NT2/D1 (cell line): ENCODE measurements around the gene HOXD10.

Experiments
- DNase-seq: peaks from one replicate; pipeline ENCODE4 v3.0.0-alpha.2; 2011; ENCODE audit warnings: low read depth, low spot score
- H3K27me3 ChIP-seq: 2 replicates; pipeline ENCODE4 v1.6.0; 2011; ENCODE audit warnings: mild to moderate bottlenecking; ENCODE audit not compliant: insufficient read length, insufficient read depth
- H3K36me3 ChIP-seq: 2 replicates; pipeline ENCODE4 v1.6.1; 2011; ENCODE audit warnings: mild to moderate bottlenecking, low read length, mixed read lengths; ENCODE audit not compliant: insufficient read depth, insufficient read length
- H3K4me1 ChIP-seq: 2 replicates; pipeline ENCODE4 v1.5.1; 2011; ENCODE audit not compliant: insufficient read depth, insufficient read length
- H3K4me3 ChIP-seq: 2 replicates; pipeline ENCODE4 v1.5.1; 2011; ENCODE audit warnings: low read depth; ENCODE audit not compliant: insufficient read length
- H3K9ac ChIP-seq: 2 replicates; pipeline ENCODE4 v1.6.0; 2011; ENCODE audit warnings: low read depth; ENCODE audit not compliant: insufficient read length
- H3K9me3 ChIP-seq: 2 replicates; pipeline ENCODE4 v1.5.1; 2011; ENCODE audit warnings: mild to moderate bottlenecking, low read length; ENCODE audit not compliant: insufficient read depth
- SUZ12 ChIP-seq: IDR thresholded peaks from 2 replicates; pipeline ENCODE4 v1.6.1; 2011; ENCODE audit not compliant: insufficient read length, insufficient read depth; ENCODE audit errors: extremely low read depth
- YY1 ChIP-seq: IDR thresholded peaks from 2 replicates; pipeline ENCODE4 v1.6.1; 2011; ENCODE audit not compliant: insufficient read length, insufficient read depth
- ZNF274 ChIP-seq: IDR thresholded peaks from 2 replicates; pipeline ENCODE4 v1.6.1; 2011; ENCODE audit warnings: mild to moderate bottlenecking, low read depth, low read length

Gene HOXD10

DNA sequence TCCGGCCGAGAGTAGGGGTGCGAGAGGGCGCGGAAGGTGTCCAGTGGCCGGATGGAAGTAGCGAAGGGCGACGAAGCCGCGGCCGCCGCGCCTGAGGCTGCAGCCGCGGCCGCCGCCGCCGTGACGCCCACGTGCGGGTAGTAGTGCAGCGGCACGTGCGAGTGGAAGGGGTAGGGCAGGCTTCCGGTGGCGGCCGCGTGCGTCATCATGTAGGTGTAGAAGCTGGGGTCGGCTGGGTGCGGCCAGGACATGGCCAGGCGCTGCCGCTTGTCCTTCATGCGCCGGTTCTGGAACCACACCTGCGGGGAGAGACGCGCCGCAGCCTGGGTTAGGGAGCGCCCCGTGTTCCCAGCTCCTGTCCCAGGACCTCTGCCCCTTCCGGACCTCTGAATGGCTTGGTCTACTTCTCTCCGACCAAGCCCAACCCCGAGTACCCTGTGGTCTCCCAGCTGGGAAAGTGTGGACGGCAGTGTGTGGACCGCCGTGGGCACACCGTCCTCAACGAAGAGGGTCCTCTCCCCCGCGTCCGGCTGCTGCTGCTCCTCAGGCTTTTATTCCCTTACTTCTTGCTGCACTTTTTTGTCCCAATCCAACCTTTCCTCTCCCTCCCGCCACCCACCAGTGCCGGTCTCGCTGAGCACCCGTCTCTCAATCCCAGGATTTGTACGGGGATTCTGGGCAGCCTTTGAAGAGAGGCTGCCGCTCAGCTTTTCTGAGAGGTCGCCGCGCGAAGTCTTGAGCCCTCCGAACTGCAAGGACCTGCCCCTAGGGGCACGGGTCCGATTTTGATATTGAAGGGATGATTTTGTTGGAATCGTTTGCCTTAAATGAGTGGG lies 35.8 kb upstream of the HOXD10 start:
- peak overlapping the region; percentile 25 for H3K4me3 ChIP-seq
- H3K36me3 ChIP-seq: no peaks in the 10 kb centered on the region
- TF ChIP-seq ZNF274: no peak
- no peak for TF ChIP-seq YY1
- no peak for TF ChIP-seq SUZ12
- peaks cover 39% of the 10 kb centered on the region for H3K9me3 ChIP-seq
- no peak for DNase-seq
- no peak overlapping the region for H3K9ac ChIP-seq
- H3K27me3 ChIP-seq: peaks cover 55% of the 10 kb centered on the region
- no peaks in the 10 kb centered on the region for H3K4me1 ChIP-seq

DNA sequence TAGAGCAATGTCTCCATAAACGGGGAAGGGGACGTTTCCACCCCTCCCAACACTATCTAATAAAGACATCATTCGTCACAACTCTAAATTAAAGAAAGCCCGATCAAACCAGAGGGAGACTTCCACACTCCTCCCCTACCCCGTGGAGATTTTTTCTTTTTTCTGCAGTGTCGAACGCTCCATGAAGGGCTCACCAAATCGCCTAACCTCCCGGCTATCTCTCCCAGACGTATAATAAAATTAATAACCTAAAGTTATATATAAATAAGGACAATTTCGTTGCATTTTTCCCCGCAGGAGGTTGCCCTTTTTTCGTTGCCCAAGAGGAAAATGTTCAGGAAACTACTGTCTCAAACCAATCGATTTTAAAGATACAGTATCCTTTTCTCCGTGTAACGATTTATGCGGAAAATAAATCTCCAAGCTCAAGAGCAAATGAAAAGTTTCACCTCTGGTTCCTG lies 35.2 kb upstream of the HOXD10 start:
- Histone ChIP-seq H3K4me3 (no peak overlapping the region), H3K9me3 (peaks cover 39% of the 10 kb centered on the region), H3K9ac (no peak overlapping the region), H3K4me1 (no peaks in the 10 kb centered on the region), H3K27me3 (peaks cover 61% of the 10 kb centered on the region), H3K36me3 (no peaks in the 10 kb centered on the region)
- DNase-seq: no peak
- no peak for TF ChIP-seq SUZ12
- TF ChIP-seq ZNF274: no peak
- TF ChIP-seq YY1: no peak

DNA sequence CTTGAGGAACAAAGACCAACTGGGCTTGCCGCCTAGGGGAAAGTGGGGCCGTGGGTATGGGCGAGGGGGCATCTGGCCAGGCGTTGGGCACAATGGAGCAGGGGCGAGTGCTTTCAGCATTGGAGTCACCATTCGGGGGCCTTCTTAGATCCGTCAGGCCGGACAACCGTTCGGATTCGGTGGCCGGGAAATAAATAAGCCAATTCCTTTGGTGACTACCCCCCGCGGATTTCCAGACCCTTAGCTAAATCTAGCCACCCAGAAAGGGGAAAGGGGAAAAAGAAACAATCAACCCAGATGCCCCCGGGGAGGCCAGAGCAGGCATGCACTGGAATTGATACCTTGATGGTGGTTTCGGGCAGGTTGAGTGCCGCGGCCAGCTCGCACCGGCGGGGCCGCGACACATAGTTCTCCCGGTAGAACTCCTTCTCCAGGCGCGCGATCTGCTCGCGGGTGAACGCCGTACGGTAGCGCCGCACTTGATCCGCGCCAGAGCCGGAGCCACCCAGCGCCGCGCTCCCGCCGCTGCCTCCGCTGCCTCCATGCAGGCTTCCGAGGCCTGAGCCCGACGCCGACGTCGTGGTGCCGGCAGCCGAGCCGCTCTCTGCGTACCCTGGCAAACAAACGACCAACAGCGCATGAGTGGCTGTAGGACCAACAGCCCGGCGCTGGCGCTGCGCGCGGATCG lies 34.6 kb upstream of the HOXD10 start:
- Histone ChIP-seq H3K9me3 (peaks cover 39% of the 10 kb centered on the region), H3K27me3 (peaks cover 67% of the 10 kb centered on the region), H3K4me1 (no peaks in the 10 kb centered on the region), H3K4me3 (no peak overlapping the region), H3K9ac (no peak overlapping the region), H3K36me3 (no peaks in the 10 kb centered on the region)
- DNase-seq: no peak
- TF ChIP-seq SUZ12 (no peak), YY1 (no peak), ZNF274 (no peak)

DNA sequence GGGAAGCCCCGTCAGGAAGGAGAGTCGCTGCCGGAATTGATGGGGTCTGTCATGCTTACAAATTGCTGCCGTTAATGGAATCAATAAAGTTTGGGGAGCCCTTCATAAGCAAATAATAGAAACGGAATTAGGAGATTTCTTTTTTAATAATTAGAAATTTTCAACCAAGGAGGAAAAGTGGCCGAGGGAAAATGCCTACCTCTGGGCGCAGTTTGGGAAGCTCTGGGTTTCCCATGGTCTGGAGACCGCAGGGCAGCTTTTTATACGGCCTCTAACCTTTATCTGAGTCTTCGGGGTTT lies 34.1 kb upstream of the HOXD10 start:
- no peak for DNase-seq
- H3K4me3 ChIP-seq: no peak overlapping the region
- TF ChIP-seq SUZ12: no peak
- TF ChIP-seq ZNF274: no peak
- TF ChIP-seq YY1: no peak
- H3K4me1 ChIP-seq: no peaks in the 10 kb centered on the region
- peaks cover 39% of the 10 kb centered on the region for H3K9me3 ChIP-seq
- H3K27me3 ChIP-seq: peaks cover 72% of the 10 kb centered on the region
- no peaks in the 10 kb centered on the region for H3K36me3 ChIP-seq
- H3K9ac ChIP-seq: no peak overlapping the region

DNA sequence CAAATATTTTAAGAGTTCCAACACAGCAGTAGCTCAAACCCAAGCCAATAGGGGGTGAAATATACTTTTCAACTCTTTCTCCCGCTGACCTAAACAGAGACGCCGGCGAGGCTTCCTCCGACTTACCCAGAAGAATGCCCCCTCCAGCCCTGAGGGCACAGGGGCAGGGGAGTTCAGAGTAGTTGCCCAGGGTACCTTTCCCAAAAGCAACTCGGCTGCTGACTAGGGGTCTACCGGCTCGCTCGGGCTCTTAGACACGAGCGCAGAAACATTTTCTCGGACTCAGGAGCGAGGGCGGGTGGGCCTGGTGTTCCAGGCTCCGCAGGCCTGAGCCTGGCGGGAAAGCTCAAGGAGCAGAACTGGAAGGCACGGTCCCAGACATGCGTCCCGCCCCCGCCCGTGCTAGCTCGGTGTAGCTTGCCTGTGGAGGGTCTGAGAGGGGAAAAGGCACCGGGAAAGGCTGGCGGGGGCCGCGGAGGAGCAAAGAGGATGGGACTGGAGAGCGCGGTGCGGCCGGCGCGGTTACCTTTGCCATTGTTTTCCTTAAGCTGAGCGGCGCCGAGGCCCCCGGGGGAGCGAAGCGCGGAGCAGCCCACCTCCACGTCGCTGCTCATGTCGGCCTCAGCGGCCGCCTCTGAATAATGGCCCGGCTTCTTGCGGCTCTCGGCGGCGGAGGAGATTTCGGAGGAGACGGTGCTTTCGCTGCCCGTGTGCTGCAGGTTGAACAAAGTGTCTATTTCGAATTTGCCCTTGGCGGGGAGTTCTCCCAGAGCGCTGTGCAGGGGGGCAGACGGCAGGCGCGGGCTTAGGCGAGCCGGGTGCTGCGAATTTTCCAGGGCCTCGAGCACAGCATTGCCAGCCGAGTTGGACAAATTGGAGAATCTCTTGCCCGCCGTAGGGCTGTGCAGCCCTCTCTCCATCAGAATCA lies 33.5 kb upstream of the HOXD10 start:
- TF ChIP-seq SUZ12 (peak; percentile 34), YY1 (no peak)
- no peaks in the 10 kb centered on the region for H3K4me1 ChIP-seq
- DNase-seq: no peak
- H3K9ac ChIP-seq: peak overlapping the region; percentile 2
- no peak overlapping the region for H3K4me3 ChIP-seq
- H3K27me3 ChIP-seq: peaks cover 78% of the 10 kb centered on the region
- no peaks in the 10 kb centered on the region for H3K36me3 ChIP-seq
- peaks cover 38% of the 10 kb centered on the region for H3K9me3 ChIP-seq

DNA sequence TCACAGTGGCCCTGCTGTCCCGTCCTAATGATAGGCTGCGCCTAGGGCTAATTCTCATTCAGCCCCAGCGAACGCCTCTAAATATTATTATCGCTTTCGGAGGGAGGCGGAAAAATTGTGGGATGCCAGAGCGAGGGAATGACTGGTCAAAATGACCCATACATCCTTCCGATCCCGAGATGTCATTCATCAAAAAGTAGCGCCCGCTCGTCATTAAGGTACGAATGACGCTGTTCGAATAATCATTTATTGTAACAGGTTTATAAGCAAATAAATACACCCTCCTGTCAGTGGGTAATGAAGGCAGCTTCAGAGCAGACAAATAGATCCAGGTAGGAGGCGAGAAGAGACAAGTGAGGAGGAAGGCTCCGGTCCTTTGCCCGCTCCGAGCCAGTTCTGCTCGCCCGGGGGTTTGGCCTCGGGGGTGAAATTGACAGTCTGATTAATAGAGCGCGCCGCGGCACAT lies 32.7 kb upstream of the HOXD10 start, which contains the start of gene EVX2:
Gene EVX2, minus strand, starts transcription at position 167 of the 466 bp plus-strand sequence. CDS start 186 bp downstream, outside the sequence.
- no peak for DNase-seq
- Histone ChIP-seq H3K27me3 (peaks cover 86% of the 10 kb centered on the region), H3K4me3 (no peak within 1 kb of the TSS)

More for the DNA sequence above, 32.7 kb upstream of the HOXD10 start, which contains the start of gene EVX2:
- no peak for TF ChIP-seq ZNF274
- TF ChIP-seq YY1: no peak
- no peak for TF ChIP-seq SUZ12
- H3K36me3 ChIP-seq: no peaks in the 10 kb centered on the region
- H3K9ac ChIP-seq: peak within 1 kb of the TSS; percentile 2
- H3K4me1 ChIP-seq: peaks cover 3% of the 10 kb centered on the region
- peaks cover 31% of the 10 kb centered on the region for H3K9me3 ChIP-seq
